Tibial artery (tissue), 4 donors: ENCODE measurements around the gene RNF166.

Experiments
- DNase-seq, 2 donors: peaks; one replicate each; pipeline ENCODE4 v3.0.0-alpha.2; 2019
- H3K27ac ChIP-seq, 2 donors: fragments of 200-600 bp; sonication (generic) in 1 of 2; 1 replicate in 1 of 2; 2 replicates in 1 of 2; pipeline ENCODE4 v1.5.1; 2018 to 2019; ENCODE audit warnings: mild to moderate bottlenecking in 1 of 2
- H3K27me3 ChIP-seq, 2 donors: fragments of 200-600 bp; sonication (generic) in 1 of 2; one replicate each; pipeline versions ENCODE4 v1.5.1 to v1.6.0; 2016 to 2019
- H3K36me3 ChIP-seq, 3 donors: fragments of 200-600 bp; sonication (generic) in 2 of 3; one replicate each; pipeline ENCODE4 v1.5.1; 2016 to 2019; ENCODE audit warnings: mild to moderate bottlenecking in 2 of 3
- H3K4me1 ChIP-seq, 4 donors: fragments of 200-600 bp; sonication (generic) in 2 of 4; 1 replicate in 3 of 4; 2 replicates in 1 of 4; pipeline ENCODE4 v1.5.1; 2016 to 2019
- H3K4me3 ChIP-seq, 2 donors: fragments of 200-600 bp; sonication (generic) in 1 of 2; 1 replicate in 1 of 2; 2 replicates in 1 of 2; pipeline ENCODE4 v1.5.1; 2018 to 2019; ENCODE audit warnings: mild to moderate bottlenecking in 2 of 2
- H3K9me3 ChIP-seq, 3 donors: fragments of 200-600 bp; sonication (generic) in 1 of 3; one replicate each; pipeline ENCODE4 v1.5.1; 2016 to 2019
- intact Hi-C: fragments of 100-400 bp; cut with DNase I; formaldehyde crosslinking; loops from one replicate; pipeline ENCODE4 v1.15.0; 2023; ENCODE audit warnings: low total_unique reads
- TF ChIP-seq, protein P1 (sequence below), 2 experiments: fragments of 200-600 bp in 1 of 2; fragments of 450-650 bp in 1 of 2; IDR thresholded peaks; one replicate each; pipeline ENCODE4 v1.5.1; 2017 to 2019; ENCODE audit warnings: antibody characterized with exemption in 2 of 2, mild to moderate bottlenecking in 1 of 2, moderate library complexity in 1 of 2

The RNF166 gene

GRCh38 chr16:88714420-88715302 is 8.5 kb upstream of the RNF166 start:
- intact Hi-C loops = no loop called here
- Histone ChIP-seq H3K27me3 (no peaks in the 10 kb centered on the region), H3K27ac (no peak overlapping the region), H3K4me3 (no peak overlapping the region), H3K36me3 (peaks cover 43 to 76% (median 64%) of the 10 kb centered on the region in 3 donors), H3K4me1 (no peaks in the 10 kb centered on the region), H3K9me3 (no peaks in the 10 kb centered on the region)
- no peak for DNase-seq
- TF ChIP-seq, protein P1, sequence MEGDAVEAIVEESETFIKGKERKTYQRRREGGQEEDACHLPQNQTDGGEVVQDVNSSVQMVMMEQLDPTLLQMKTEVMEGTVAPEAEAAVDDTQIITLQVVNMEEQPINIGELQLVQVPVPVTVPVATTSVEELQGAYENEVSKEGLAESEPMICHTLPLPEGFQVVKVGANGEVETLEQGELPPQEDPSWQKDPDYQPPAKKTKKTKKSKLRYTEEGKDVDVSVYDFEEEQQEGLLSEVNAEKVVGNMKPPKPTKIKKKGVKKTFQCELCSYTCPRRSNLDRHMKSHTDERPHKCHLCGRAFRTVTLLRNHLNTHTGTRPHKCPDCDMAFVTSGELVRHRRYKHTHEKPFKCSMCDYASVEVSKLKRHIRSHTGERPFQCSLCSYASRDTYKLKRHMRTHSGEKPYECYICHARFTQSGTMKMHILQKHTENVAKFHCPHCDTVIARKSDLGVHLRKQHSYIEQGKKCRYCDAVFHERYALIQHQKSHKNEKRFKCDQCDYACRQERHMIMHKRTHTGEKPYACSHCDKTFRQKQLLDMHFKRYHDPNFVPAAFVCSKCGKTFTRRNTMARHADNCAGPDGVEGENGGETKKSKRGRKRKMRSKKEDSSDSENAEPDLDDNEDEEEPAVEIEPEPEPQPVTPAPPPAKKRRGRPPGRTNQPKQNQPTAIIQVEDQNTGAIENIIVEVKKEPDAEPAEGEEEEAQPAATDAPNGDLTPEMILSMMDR (IDR thresholded peaks at IDR 0.05) = no peak

DNA sequence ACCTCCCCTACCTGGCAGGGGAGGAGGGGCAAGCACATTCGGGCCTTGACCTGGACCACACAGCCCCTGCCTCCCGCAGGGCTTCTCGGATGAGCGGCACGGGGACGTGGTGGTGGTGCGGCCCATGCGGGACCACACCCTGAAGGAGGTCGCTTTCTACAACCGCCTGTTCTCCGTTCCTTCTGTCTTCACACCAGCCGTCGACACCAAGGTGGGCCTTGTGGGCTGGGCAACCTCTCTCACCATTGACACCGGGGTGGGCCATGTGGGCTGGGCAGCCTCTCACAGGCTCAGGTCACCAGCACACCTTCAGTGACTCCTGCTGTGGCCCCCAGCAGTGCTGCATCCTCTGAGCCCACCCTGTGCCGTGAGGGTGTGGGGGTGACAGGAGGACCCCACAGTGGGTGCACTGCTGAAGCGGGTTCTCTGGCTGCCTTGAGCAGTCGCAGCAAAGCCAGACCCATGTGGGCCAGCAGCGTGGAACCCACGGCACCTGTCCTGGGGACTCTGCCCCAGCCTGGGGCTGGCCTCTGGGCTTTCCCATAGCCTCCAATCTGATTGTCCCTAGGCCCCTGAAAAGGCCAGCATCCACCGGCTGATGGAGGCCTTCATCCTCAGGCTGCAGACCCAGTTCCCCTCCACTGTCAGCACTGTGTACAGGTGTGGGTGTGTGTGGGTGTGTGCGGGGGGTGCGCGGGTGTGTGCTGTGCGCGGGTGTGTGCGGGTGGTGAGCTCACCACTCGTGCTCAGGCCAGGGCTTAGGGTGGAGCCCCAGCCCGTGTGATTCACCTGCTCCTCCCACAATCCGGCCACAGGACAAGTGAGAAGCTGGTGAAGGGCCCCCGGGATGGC is 7.6 kb upstream of the RNF166 start:
- intact Hi-C loops = no loop called here

DNA sequence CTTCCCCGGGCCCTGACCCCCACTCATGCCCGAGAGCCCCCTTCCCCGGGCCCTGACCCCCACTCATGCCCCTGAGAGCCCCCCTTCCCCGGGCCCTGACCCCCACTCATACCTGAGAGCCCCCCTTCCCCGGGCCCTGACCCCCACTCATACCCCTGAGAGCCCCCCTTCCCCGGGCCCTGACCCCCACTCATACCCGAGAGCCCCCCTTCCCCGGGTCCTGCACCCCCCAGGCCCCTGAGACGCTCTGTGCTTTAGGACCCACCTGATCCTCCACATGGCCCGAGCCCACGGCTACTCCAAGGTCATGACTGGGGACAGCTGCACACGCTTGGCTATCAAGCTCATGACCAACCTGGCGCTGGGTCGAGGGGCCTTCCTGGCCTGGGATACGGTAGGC is 6.8 kb upstream of the RNF166 start:
- H3K27ac ChIP-seq = no peak overlapping the region
- H3K36me3 ChIP-seq = peaks cover 39 to 62% (median 48%) of the 10 kb centered on the region in 3 donors
- TF ChIP-seq, protein P1 (IDR thresholded peaks at IDR 0.05) = no peak
- H3K27me3 ChIP-seq = no peaks in the 10 kb centered on the region
- intact Hi-C loops = no loop called here
- no peak overlapping the region for H3K4me3 ChIP-seq
- DNase-seq = no peak
- peaks cover 0 to 4% (median 1%) of the 10 kb centered on the region in 4 donors for H3K4me1 ChIP-seq
- no peaks in the 10 kb centered on the region for H3K9me3 ChIP-seq

More for the DNA sequence above, 7.6 kb upstream of the RNF166 start:
- Histone ChIP-seq H3K4me3 (no peak overlapping the region), H3K9me3 (no peaks in the 10 kb centered on the region), H3K36me3 (peaks cover 39 to 70% (median 56%) of the 10 kb centered on the region in 3 donors), H3K27ac (no peak overlapping the region), H3K27me3 (no peaks in the 10 kb centered on the region), H3K4me1 (no peaks in the 10 kb centered on the region)
- no peak for DNase-seq
- TF ChIP-seq, protein P1 (IDR thresholded peaks at IDR 0.05) = no peak

DNA sequence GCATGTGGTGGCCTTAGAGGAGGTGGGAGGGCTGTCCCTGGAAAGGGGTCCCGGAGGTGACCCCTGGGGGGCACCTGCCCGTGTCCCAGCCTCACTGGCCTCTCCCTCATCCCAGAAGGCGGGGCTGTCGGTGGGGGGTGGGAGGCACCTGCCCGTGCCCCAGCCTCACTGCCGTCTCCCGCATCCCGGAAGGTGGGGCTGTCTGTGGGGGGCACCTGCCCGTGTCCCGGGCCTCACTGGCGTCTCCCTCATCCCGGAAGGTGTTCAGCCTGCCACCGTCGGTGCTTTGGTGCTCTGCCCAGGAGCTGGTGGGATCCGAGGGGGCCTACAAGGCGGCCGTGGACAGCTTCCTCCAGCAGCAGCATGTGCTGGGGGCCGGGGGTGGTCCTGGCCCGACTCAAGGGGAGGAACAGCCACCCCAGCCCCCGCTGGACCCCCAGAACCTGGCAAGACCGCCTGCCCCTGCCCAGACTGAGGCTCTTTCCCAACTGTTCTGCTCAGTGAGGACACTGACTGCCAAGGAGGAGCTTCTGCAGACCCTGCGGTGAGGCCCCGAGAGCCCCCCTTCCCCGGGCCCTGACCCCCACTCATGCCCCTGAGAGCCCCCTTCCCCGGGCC is 6.3 kb upstream of the RNF166 start:
- H3K27ac ChIP-seq = no peak overlapping the region
- H3K27me3 ChIP-seq = no peaks in the 10 kb centered on the region
- intact Hi-C loops = no loop called here
- no peak for DNase-seq
- peaks cover 38 to 56% (median 44%) of the 10 kb centered on the region in 3 donors for H3K36me3 ChIP-seq
- TF ChIP-seq, protein P1 (IDR thresholded peaks at IDR 0.05) = no peak
- H3K4me1 ChIP-seq = peaks cover 0 to 10% (median 5%) of the 10 kb centered on the region in 4 donors
- no peak overlapping the region for H3K4me3 ChIP-seq
- H3K9me3 ChIP-seq = no peaks in the 10 kb centered on the region

- no peak for DNase-seq
Observed at GRCh38 chr16:88711750-88712340, 5.6 kb upstream of the RNF166 start.

More at GRCh38 chr16:88711750-88712340, 5.6 kb upstream of the RNF166 start:
- intact Hi-C loops = no loop called here
- Histone ChIP-seq H3K4me3 (no peak overlapping the region), H3K4me1 (peaks cover 0 to 16% (median 12%) of the 10 kb centered on the region in 4 donors), H3K27me3 (no peaks in the 10 kb centered on the region), H3K36me3 (peaks cover 32 to 50% (median 37%) of the 10 kb centered on the region in 3 donors), H3K27ac (no peak overlapping the region), H3K9me3 (no peaks in the 10 kb centered on the region)
- TF ChIP-seq, protein P1 (IDR thresholded peaks at IDR 0.05) = no peak
